Uterus (tissue), 2 donors: ENCODE results near the gene CDK6.

Experiments
- POLR2A ChIP-seq, 2 donors: fragments of 450-650 bp; IDR thresholded peaks; one replicate each; pipeline ENCODE4 v1.6.1; 2016; ENCODE audit warnings: antibody characterized with exemption in 2 of 2, mild to moderate bottlenecking in 1 of 2, moderate library complexity in 1 of 2
- TF ChIP-seq, protein P1 (sequence below), 4 experiments: fragments of 200-600 bp in 2 of 4; fragments of 450-650 bp in 2 of 4; sonication (generic) in 2 of 4; IDR thresholded peaks; one replicate each; pipeline ENCODE4 v1.5.1; 2016 to 2019; ENCODE audit warnings: antibody characterized with exemption in 4 of 4, mild to moderate bottlenecking in 2 of 4, moderate library complexity in 1 of 4

DNA sequence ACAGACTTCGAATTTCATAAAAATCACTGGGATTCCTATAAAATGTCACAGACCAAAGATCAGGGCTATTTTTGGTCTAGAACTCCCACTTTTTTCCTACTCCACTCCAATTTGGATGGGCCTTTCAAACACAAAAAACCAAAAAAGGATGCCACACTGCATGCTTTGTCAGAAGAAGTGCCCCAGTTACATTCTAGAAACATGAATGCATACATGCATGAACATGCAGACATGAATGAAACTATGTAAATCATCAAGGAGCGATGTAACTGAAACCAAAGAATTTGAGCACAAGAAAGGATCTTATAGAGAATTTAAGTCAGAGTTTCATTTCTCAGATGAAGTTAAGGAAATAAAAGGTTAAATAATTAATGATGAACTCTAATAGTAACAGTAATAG lies 214.3 kb downstream of the CDK6 start:
- TF ChIP-seq, protein P1, sequence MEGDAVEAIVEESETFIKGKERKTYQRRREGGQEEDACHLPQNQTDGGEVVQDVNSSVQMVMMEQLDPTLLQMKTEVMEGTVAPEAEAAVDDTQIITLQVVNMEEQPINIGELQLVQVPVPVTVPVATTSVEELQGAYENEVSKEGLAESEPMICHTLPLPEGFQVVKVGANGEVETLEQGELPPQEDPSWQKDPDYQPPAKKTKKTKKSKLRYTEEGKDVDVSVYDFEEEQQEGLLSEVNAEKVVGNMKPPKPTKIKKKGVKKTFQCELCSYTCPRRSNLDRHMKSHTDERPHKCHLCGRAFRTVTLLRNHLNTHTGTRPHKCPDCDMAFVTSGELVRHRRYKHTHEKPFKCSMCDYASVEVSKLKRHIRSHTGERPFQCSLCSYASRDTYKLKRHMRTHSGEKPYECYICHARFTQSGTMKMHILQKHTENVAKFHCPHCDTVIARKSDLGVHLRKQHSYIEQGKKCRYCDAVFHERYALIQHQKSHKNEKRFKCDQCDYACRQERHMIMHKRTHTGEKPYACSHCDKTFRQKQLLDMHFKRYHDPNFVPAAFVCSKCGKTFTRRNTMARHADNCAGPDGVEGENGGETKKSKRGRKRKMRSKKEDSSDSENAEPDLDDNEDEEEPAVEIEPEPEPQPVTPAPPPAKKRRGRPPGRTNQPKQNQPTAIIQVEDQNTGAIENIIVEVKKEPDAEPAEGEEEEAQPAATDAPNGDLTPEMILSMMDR (IDR thresholded peaks at IDR 0.05), result no peak
- TF ChIP-seq POLR2A (IDR thresholded peaks at IDR 0.05), result no peak
